Breast epithelium (tissue), 3 donors: ENCODE measurements around the gene ERGIC3.

ENCODE experiments used
- POLR2A ChIP-seq: fragments of 450-650 bp; IDR thresholded peaks from one replicate; pipeline ENCODE4 v1.6.1; 2016; ENCODE audit warnings: antibody characterized with exemption, mild to moderate bottlenecking, moderate library complexity
- TF ChIP-seq, protein P1 (sequence below), 3 donors: fragments of 450-650 bp; IDR thresholded peaks; one replicate each; pipeline ENCODE4 v1.5.1; 2016 to 2017; ENCODE audit warnings: antibody characterized with exemption in 3 of 3, mild to moderate bottlenecking in 3 of 3, moderate library complexity in 3 of 3

DNA sequence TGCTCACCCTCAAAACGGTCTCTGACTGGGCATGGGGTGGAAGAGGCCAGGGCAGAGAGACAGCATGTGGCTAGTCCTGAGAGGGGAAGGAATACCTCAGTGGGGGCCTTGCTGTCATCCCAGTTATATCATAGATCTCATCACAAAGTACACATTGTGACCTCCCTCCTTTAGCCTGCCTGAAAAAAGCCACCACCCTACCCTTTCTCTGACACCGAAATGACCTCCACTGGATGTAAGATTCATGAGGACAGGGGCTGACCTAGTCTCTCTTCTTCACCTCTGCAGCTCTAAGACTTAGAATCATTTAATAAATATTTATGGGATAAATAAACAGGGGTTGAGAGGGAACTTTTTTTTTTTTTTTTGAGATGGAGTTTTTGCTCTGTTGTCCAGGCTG lies 12.3 kb upstream of the ERGIC3 start, which contains the start of gene C20orf173:
- no peak for TF ChIP-seq POLR2A
- TF ChIP-seq, protein P1, sequence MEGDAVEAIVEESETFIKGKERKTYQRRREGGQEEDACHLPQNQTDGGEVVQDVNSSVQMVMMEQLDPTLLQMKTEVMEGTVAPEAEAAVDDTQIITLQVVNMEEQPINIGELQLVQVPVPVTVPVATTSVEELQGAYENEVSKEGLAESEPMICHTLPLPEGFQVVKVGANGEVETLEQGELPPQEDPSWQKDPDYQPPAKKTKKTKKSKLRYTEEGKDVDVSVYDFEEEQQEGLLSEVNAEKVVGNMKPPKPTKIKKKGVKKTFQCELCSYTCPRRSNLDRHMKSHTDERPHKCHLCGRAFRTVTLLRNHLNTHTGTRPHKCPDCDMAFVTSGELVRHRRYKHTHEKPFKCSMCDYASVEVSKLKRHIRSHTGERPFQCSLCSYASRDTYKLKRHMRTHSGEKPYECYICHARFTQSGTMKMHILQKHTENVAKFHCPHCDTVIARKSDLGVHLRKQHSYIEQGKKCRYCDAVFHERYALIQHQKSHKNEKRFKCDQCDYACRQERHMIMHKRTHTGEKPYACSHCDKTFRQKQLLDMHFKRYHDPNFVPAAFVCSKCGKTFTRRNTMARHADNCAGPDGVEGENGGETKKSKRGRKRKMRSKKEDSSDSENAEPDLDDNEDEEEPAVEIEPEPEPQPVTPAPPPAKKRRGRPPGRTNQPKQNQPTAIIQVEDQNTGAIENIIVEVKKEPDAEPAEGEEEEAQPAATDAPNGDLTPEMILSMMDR (IDR thresholded peaks at IDR 0.05): no peak
